Astrocyte (in vitro differentiated cells and primary cell): ENCODE results near the gene ANGEL1. TPM values are rescaled to one million over a fixed set of nuclear protein-coding genes. Genes with fewer than 3 reads are reported as not detected.

ENCODE experiments used
- DNase-seq: peaks from one replicate; pipeline ENCODE4 v3.0.0-alpha.2; 2010; ENCODE audit warnings: low read depth
- FAIRE-seq: peaks from 2 replicates; lab custom pipeline; 2011; peaks lifted over from hg19 to GRCh38; lab: Jason Lieb, UNC
- H2AFZ ChIP-seq: 2 replicates; pipeline ENCODE4 v1.6.0; 2012; ENCODE audit warnings: low read depth, low read length, inconsistent platforms
- H3K27ac ChIP-seq: 2 replicates; pipeline ENCODE4 v1.5.1; 2011; ENCODE audit warnings: low read depth, low read length, inconsistent platforms
- H3K27me3 ChIP-seq: 2 replicates; pipeline ENCODE4 v1.6.0; 2011; ENCODE audit warnings: low read length, inconsistent platforms; ENCODE audit not compliant: insufficient read depth
- H3K36me3 ChIP-seq: 2 replicates; pipeline ENCODE4 v1.5.1; 2011; ENCODE audit warnings: low read length, inconsistent platforms; ENCODE audit not compliant: insufficient read depth
- H3K4me1 ChIP-seq: 2 replicates; pipeline ENCODE4 v1.5.1; 2011; ENCODE audit warnings: low read length, inconsistent platforms; ENCODE audit not compliant: insufficient read depth
- H3K4me2 ChIP-seq: 2 replicates; pipeline ENCODE4 v1.6.0; 2012; ENCODE audit warnings: low read length, inconsistent platforms
- H3K4me3 ChIP-seq: 2 replicates; pipeline ENCODE4 v1.5.1; 2011; ENCODE audit warnings: low read depth, mild to moderate bottlenecking, low read length, inconsistent platforms; ENCODE audit not compliant: insufficient read depth
- H3K79me2 ChIP-seq: 2 replicates; pipeline ENCODE4 v1.6.0; 2012; ENCODE audit warnings: mild to moderate bottlenecking, low read length, inconsistent platforms; ENCODE audit not compliant: insufficient read depth
- H3K9ac ChIP-seq: 2 replicates; pipeline ENCODE4 v1.6.0; 2012; ENCODE audit warnings: mild to moderate bottlenecking, low read length, inconsistent platforms
- H3K9me3 ChIP-seq: 2 replicates; pipeline ENCODE4 v1.5.1; 2012; ENCODE audit warnings: low read depth, mild to moderate bottlenecking, low read length, inconsistent platforms; ENCODE audit not compliant: insufficient read depth
- H4K20me1 ChIP-seq: 2 replicates; pipeline ENCODE4 v1.6.0; 2012; ENCODE audit warnings: low read length, inconsistent platforms; ENCODE audit not compliant: insufficient read depth
- H3K27ac Mint-ChIP-seq: one replicate; pipeline ENCODE4 v1.8.0; 2021; ENCODE audit warnings: mild to moderate bottlenecking, mixed read lengths; ENCODE audit not compliant: unreplicated experiment
- H3K27me3 Mint-ChIP-seq: one replicate; pipeline ENCODE4 v1.8.0; 2021; ENCODE audit warnings: low read depth, mixed read lengths; ENCODE audit not compliant: unreplicated experiment
- H3K36me3 Mint-ChIP-seq: one replicate; pipeline ENCODE4 v1.8.0; 2021; ENCODE audit warnings: low read depth, mixed read lengths; ENCODE audit not compliant: unreplicated experiment
- H3K4me1 Mint-ChIP-seq: one replicate; pipeline ENCODE4 v1.8.0; 2021; ENCODE audit warnings: low read depth, mixed read lengths; ENCODE audit not compliant: unreplicated experiment
- H3K4me3 Mint-ChIP-seq: one replicate; pipeline ENCODE4 v1.8.0; 2021; ENCODE audit warnings: mild to moderate bottlenecking, moderate library complexity, mixed read lengths; ENCODE audit not compliant: unreplicated experiment
- H3K9me3 Mint-ChIP-seq: one replicate; pipeline ENCODE4 v1.8.0; 2021; ENCODE audit warnings: mild to moderate bottlenecking, mixed read lengths; ENCODE audit not compliant: unreplicated experiment
- CTCF ChIP-seq: IDR thresholded peaks from 2 replicates; pipeline ENCODE4 v1.5.1; 2011; ENCODE audit warnings: low read depth, mild to moderate bottlenecking, inconsistent platforms, low read length, moderate library complexity; ENCODE audit not compliant: insufficient read depth
- EZH2 ChIP-seq: IDR thresholded peaks from 2 replicates; pipeline ENCODE4 v1.6.1; 2012; ENCODE audit warnings: mild to moderate bottlenecking, low read length, inconsistent platforms; ENCODE audit not compliant: insufficient read depth
- total RNA-seq: library from RNA; stranded (reverse); gene quantifications from 2 replicates; pipeline ENCODE4 v1.2.1, GENCODE V29; 2021

Gene ANGEL1
- total RNA-seq, 1 donor from 2014 or later = 12.7 TPM

GRCh38 chr14:76770521-76771436 lies 41.9 kb downstream of the ANGEL1 start:
- Histone ChIP-seq H3K36me3 (no peaks in the 10 kb centered on the region), H2AFZ (no peak overlapping the region), H3K4me3 (no peak overlapping the region), H4K20me1 (no peaks in the 10 kb centered on the region), H3K27me3 (no peaks in the 10 kb centered on the region), H3K9me3 (no peaks in the 10 kb centered on the region), H3K4me2 (no peak overlapping the region), H3K27ac (no peak overlapping the region), H3K9ac (no peak overlapping the region), H3K4me1 (peaks cover 24% of the 10 kb centered on the region), H3K79me2 (no peaks in the 10 kb centered on the region)
- TF ChIP-seq EZH2 = no peak
- H3K27me3 Mint-ChIP-seq = peaks cover 2% of the 10 kb centered on the region
- no peaks in the 10 kb centered on the region for H3K9me3 Mint-ChIP-seq
- no peak for DNase-seq
- H3K36me3 Mint-ChIP-seq = peaks cover 6% of the 10 kb centered on the region
- peaks cover 25% of the 10 kb centered on the region for H3K4me1 Mint-ChIP-seq
- no peak for FAIRE-seq
- no peak overlapping the region for H3K4me3 Mint-ChIP-seq
- H3K27ac Mint-ChIP-seq = no peak overlapping the region

GRCh38 chr14:76769636-76770292 lies 42.9 kb downstream of the ANGEL1 start:
- H3K27me3 ChIP-seq = no peaks in the 10 kb centered on the region
- no peak overlapping the region for H3K9ac ChIP-seq
- H3K9me3 Mint-ChIP-seq = no peaks in the 10 kb centered on the region
- FAIRE-seq (no peak), DNase-seq (no peak)
- H2AFZ ChIP-seq = no peak overlapping the region
- H3K4me1 ChIP-seq = peaks cover 24% of the 10 kb centered on the region
- peaks cover 2% of the 10 kb centered on the region for H3K27me3 Mint-ChIP-seq
- no peak overlapping the region for H3K4me3 Mint-ChIP-seq
- H3K27ac ChIP-seq = no peak overlapping the region
- H4K20me1 ChIP-seq = no peaks in the 10 kb centered on the region
- H3K4me1 Mint-ChIP-seq = peaks cover 21% of the 10 kb centered on the region
- no peaks in the 10 kb centered on the region for H3K79me2 ChIP-seq
- H3K9me3 ChIP-seq = no peaks in the 10 kb centered on the region
- TF ChIP-seq CTCF = no peak
- H3K4me3 ChIP-seq = no peak overlapping the region
- H3K36me3 ChIP-seq = no peaks in the 10 kb centered on the region
- H3K27ac Mint-ChIP-seq = no peak overlapping the region
- peaks cover 5% of the 10 kb centered on the region for H3K36me3 Mint-ChIP-seq
- no peak overlapping the region for H3K4me2 ChIP-seq

GRCh38 chr14:76768671-76769500 lies 43.8 kb downstream of the ANGEL1 start:
- Histone ChIP-seq H3K27me3 (no peaks in the 10 kb centered on the region), H3K27ac (no peak overlapping the region), H3K79me2 (no peaks in the 10 kb centered on the region), H2AFZ (no peak overlapping the region), H4K20me1 (peaks cover 1% of the 10 kb centered on the region), H3K9ac (no peak overlapping the region), H3K4me2 (no peak overlapping the region), H3K9me3 (no peaks in the 10 kb centered on the region), H3K4me1 (peaks cover 19% of the 10 kb centered on the region), H3K36me3 (no peaks in the 10 kb centered on the region), H3K4me3 (no peak overlapping the region)
- Mint-ChIP-seq H3K4me1 (peaks cover 16% of the 10 kb centered on the region), H3K36me3 (peaks cover 5% of the 10 kb centered on the region), H3K9me3 (no peaks in the 10 kb centered on the region), H3K4me3 (no peak overlapping the region), H3K27ac (no peak overlapping the region), H3K27me3 (peaks cover 2% of the 10 kb centered on the region)
- no peak for TF ChIP-seq CTCF
- no peak for TF ChIP-seq EZH2
- DNase-seq (no peak), FAIRE-seq (no peak)
